NCI-H1930 (cell line): ENCODE measurements around the gene GGA1.
A peak's percentile ranks its signal among the peaks of the same experiment; 100 is the strongest.

Source experiments
- DNase-seq, 2 experiments: peaks; one replicate each; lab custom pipeline; 2025; lab: John Stamatoyannopoulos, UW

The GGA1 gene

GRCh38 chr22:37630839-37631435, 22.3 kb downstream of the GGA1 start:
- no peak for DNase-seq

DNA sequence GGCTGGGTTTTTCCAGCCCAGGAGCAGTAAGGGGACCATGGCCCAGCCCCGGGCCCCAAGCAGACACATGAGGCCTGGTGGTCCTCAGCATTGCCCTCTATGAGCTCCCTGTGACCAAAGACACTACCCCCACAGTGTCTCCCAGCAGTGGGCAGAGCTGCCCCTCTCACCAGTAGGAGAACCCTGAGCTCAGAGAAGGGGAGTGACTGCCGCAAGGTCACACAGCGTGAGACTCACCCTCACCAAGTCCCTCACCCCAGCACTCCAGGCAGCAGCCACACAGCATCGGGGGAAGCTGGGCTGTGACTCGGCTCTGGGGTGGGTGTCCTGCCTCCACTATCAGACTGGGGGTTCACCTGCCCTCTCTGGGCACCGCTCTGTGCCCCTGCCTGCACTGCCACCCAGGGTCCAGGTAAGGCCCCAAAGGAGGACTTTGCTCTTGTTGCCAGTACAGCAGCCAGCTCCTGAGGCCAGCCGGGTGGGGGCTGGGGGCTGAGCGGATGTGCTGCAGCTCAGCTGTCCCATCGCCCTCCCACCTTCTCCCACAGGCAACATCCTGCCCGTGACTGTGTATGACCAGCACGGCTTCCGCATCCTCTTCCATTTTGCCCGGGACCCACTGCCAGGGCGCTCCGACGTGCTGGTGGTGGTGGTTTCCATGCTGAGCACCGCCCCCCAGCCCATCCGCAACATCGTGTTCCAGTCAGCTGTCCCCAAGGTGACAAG, 23.0 kb downstream of the GGA1 start:
- DNase-seq, result no peak

- DNase-seq, result no peak
Observed at GRCh38 chr22:37632174-37633088, 23.8 kb downstream of the GGA1 start.

DNA sequence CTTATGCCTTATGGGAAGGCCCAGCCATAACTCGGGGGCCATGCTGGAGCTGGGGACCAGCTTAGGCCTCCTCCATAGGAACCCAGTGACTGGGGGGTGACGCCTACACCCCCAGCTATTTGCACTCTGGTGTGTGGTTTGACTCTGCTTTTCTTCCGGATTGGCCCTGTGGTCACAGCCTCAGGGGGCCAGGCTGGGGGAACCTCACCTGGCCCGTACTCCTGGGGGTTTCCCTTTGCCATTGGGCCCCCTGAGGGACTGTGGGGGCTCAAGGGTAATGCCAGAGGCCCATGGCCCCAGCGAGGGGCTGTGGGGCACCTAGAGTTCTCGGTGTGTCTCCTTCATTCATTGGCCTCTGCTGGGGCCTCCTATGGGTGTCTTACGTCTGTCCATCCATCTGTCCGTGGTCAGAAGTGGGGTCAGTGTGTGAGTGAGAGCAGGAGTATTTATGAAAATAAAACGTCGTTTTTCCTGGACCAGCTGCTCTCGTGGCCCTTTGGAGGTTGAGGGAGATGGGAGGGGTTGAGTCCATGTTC, 24.5 kb downstream of the GGA1 start:
- DNase-seq, result no peak

- no peak for DNase-seq
Observed at GRCh38 chr22:37633625-37634416, 25.2 kb downstream of the GGA1 start.

DNA sequence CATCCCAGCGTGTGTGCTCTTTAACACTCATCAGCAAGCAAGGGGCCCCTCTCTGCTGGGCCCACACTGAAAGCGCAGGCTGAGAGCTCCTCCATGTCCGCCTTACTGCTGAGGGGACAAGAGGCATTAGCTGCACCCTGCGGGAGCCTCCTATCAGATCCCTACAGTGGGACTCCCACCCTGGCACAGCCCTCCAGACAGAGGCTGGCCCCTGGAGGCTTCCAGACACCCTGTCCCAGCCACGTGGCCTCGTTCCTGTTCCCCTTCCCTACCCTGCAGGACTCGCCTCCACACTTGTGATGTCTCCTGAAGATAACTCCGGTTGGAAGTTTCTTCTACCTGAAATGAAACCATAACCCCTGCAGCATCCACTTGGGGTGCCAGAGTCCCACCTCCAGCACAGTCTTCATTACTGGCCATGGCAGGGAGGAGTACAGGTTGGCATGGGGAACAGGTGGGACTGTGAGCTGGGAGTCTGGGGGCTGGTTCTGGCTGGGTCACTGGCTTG, 25.8 kb downstream of the GGA1 start:
- DNase-seq, result no peak

DNA sequence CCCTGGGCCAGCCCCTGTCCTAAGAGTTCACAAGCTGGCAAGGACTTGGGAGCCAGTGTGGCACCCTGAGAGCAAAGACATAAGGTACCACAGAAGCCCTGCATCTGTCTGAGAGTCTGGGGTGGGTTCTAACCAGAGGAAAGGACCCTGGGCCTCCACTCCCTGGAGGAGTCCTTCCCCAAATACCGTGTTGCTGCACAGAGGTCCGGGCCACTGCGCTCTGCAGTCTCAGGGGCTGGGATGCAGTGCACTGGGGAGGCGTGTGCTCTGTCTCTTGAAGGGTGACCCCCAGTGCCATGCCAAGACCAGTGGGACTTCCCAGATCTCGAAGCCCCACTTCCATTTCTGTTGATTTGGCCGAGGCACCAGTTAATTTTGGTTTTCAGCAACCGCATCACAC, 26.5 kb downstream of the GGA1 start:
- no peak for DNase-seq

GRCh38 chr22:37636186-37636948, 27.7 kb downstream of the GGA1 start:
- no peak for DNase-seq

DNA sequence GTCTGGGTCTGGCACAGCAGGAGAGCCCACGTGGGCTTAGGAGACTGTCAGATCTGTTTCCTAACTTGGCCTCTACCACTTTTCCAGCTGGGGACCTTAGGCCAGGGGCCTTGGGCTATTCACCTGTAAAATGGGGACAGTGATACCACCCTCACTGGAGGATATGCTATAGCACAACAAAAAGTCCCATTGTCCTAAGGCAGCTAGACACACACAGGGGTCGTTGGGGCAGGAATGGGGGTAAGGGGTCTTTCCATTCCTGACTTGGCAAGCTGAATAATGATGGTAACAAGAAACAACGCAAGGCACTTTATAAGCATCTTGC, 28.3 kb downstream of the GGA1 start:
- DNase-seq, result no peak

DNA sequence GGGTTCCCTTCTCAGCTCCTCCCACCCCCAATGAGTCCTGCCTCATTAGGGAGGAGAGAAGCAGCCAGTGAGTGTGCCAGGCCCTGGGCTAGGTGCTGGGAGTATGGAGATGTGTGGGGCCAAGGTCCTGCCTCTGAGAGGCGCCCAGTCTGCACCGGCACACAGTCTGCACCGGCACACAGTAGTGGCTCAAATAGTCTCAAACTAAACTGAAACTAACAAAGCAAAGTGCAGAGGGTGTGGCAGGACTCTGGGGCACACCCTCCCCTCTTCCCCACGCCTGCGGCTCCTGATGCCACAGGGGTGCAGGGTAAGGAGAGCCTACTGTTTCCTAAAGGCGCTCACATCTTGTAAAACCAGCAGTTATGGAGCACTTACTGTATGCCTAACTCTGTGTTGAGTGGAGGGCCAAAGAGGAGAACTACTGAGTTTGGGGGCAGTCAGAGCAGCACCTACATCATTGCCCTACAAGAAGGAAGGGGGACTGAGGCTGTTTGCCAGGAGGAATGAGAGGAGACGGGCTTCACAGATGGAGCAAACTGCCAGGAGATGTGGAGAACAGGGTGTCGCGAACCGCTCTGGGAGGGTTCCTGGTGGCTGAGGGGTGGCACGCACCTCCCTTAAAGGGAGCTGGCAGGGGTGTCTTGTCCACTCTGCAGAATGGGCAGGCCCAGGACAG, 29.9 kb downstream of the GGA1 start:
- DNase-seq, result no peak

GRCh38 chr22:37639070-37639760, 30.6 kb downstream of the GGA1 start, which contains the start of gene SH3BP1:
Gene SH3BP1 (plus strand): TSS chr22:37639669. CDS start chr22:37639788, 119 bp downstream.
- peak in 1 of 2 experiments; percentile 27 for DNase-seq

- DNase-seq, result no peak
Observed at GRCh38 chr22:37639771-37640590, 31.3 kb downstream of the GGA1 start.

- DNase-seq, result no peak
Observed at GRCh38 chr22:37640591-37641560, 32.2 kb downstream of the GGA1 start.

GRCh38 chr22:37641561-37641949, 32.9 kb downstream of the GGA1 start:
- DNase-seq, result no peak

GRCh38 chr22:37643225-37643847, 34.7 kb downstream of the GGA1 start:
- DNase-seq, result peak in 1 of 2 experiments; percentile 55

GRCh38 chr22:37647317-37647716, 38.7 kb downstream of the GGA1 start:
- DNase-seq, result no peak

DNA sequence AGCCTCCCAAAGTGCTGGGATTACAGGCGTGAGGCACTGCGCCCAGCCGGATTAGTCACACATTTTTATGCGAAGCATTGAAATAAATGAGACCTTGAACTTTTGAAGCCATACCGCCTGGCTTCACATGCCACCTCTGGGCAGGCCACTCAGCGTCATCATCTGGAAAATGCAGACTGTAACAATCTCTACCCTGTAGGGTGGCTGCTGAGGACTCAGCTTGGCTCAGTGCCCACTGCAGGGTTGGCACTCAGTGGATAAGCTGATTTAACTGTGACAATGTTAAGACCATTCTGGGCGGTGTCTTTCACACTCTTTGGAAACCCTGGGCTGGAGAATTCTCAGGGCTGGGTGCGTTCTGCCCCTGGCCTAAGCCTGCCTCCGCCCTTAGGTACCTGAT, 39.3 kb downstream of the GGA1 start:
- DNase-seq, result no peak
